Fibroblast of villous mesenchyme (primary cell): ENCODE data around the gene PACS1. TPM values are rescaled to one million over a fixed set of nuclear protein-coding genes. Genes with fewer than 3 reads are reported as not detected.
"Not testable (repeated sequence)": the region's sequence is repeated elsewhere in the genome, so short reads cannot be mapped to it uniquely, and the experiment has no call there.

Source experiments
- DNase-seq: peaks from one replicate; pipeline ENCODE4 v3.0.0-alpha.2; 2010; ENCODE audit warnings: low read depth
- H3K4me3 ChIP-seq: 2 replicates; pipeline ENCODE4 v1.5.1; 2011; ENCODE audit warnings: low read depth, mild to moderate bottlenecking, low read length
- total RNA-seq: library from RNA; depleted of rRNA; stranded (reverse); fragments of >200 nt; gene quantifications from 2 replicates; pipeline ENCODE4 v1.2.3, GENCODE V29; 2012
- TF ChIP-seq, protein P1 (sequence below): IDR thresholded peaks from 2 replicates; pipeline ENCODE4 v1.5.1; 2012; ENCODE audit warnings: low read depth, mild to moderate bottlenecking, low read length; ENCODE audit not compliant: insufficient read depth

The PACS1 gene
- 36.7 and 41.2 TPM in 2 replicates for total RNA-seq

DNA sequence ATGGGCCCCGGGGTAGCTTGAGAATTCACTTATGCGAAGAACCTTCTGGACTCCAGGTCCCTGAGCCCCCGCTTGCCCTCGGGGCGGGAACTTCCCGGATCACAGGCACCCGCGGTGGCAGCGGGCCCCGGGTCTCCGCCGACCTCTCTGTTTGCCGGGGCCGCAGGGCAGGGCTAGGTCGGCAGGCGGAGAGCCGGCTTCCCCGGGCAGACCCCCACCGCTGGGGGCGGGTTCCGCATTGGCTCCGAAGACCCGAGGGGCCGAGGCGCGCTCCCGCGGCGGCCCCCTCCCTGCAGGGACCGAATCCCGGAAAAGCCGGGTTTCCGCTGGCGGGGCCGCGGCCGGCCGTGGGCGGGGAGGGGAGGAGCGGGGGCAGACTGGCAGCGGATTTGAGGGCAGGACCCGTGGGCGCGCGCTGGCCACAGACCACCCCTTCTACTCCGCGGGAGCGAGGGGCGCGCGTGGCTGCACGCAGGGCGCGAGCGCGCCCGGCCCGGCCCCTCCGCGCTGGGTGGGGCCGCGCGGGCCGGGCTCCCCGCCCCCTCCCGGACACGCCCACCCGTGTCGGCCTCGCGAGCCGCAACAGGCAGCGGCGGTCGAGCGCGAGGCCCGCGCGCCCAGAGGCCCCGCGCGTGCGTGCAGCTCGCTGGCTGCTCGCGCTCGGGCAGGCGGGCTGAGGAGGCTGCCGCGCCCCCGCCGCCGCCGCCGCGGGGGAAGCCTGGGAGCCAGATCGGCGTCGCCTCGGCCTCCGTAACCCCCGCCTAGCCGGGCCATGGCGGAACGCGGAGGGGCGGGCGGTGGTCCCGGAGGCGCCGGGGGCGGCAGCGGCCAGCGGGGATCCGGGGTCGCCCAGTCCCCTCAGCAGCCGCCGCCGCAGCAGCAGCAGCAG is at the start of gene PACS1:
Gene PACS1, plus strand, starts transcription at position 558 of the 889 bp plus-strand sequence. Its CDS starts 215 bp downstream, at position 773.
- TF ChIP-seq, protein P1, sequence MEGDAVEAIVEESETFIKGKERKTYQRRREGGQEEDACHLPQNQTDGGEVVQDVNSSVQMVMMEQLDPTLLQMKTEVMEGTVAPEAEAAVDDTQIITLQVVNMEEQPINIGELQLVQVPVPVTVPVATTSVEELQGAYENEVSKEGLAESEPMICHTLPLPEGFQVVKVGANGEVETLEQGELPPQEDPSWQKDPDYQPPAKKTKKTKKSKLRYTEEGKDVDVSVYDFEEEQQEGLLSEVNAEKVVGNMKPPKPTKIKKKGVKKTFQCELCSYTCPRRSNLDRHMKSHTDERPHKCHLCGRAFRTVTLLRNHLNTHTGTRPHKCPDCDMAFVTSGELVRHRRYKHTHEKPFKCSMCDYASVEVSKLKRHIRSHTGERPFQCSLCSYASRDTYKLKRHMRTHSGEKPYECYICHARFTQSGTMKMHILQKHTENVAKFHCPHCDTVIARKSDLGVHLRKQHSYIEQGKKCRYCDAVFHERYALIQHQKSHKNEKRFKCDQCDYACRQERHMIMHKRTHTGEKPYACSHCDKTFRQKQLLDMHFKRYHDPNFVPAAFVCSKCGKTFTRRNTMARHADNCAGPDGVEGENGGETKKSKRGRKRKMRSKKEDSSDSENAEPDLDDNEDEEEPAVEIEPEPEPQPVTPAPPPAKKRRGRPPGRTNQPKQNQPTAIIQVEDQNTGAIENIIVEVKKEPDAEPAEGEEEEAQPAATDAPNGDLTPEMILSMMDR: peak; percentile 3
- peak; percentile 84 for DNase-seq
- peak within 1 kb of the TSS; percentile 62 for H3K4me3 ChIP-seq

GRCh38 chr11:66020618-66021357 is 49.3 kb upstream of the PACS1 start:
- DNase-seq: peak; percentile 76
- no peak overlapping the region for H3K4me3 ChIP-seq
- TF ChIP-seq, protein P1: no peak

- no peak overlapping the region for H3K4me3 ChIP-seq
- TF ChIP-seq, protein P1: peak; percentile 83
- DNase-seq: peak; percentile 53
Observed at GRCh38 chr11:66022401-66023185, 47.5 kb upstream of the PACS1 start.

- not testable (repeated sequence) for H3K4me3 ChIP-seq, DNase-seq
Observed at GRCh38 chr11:66023186-66023440, 47.0 kb upstream of the PACS1 start.

GRCh38 chr11:66026017-66026529 is 44.0 kb upstream of the PACS1 start, which contains the start of gene CATSPER1:
CATSPER1 (minus strand) TSS chr11:66026479; CDS start chr11:66026379, 100 bp downstream.
- no peak within 1 kb of the TSS for H3K4me3 ChIP-seq
- TF ChIP-seq, protein P1: no peak
- DNase-seq: no peak

- peak; percentile 24 for DNase-seq
Observed at GRCh38 chr11:66032957-66033735, 36.9 kb upstream of the PACS1 start.

More at GRCh38 chr11:66032957-66033735, 36.9 kb upstream of the PACS1 start:
- no peak overlapping the region for H3K4me3 ChIP-seq
- TF ChIP-seq, protein P1: no peak
